ENCODE results near the gene DNM3.
A peak's percentile ranks its signal among the peaks of the same experiment; 100 is the strongest.
"Not testable (repeated sequence)": the region's sequence is repeated elsewhere in the genome, so short reads cannot be mapped to it uniquely, and the experiment has no call there.

DNM3 gene

GRCh38 chr1:172423336-172423735, 582.0 kb downstream of the DNM3 start:
- no peak for DNase-seq (ENCODE audit: low spot score)

- DNase-seq (ENCODE audit: low spot score) = no peak
Measured at GRCh38 chr1:172425339-172425738, 584.0 kb downstream of the DNM3 start.

GRCh38 chr1:172427191-172427590, 585.9 kb downstream of the DNM3 start:
- DNase-seq (ENCODE audit: low spot score) = no peak

GRCh38 chr1:172429331-172430127, 588.2 kb downstream of the DNM3 start:
- DNase-seq (ENCODE audit: low spot score) = no peak

- DNase-seq (ENCODE audit: low spot score) = no peak
Measured at GRCh38 chr1:172430128-172430454, 588.8 kb downstream of the DNM3 start.

- DNase-seq (ENCODE audit: low spot score) = no peak
Measured at GRCh38 chr1:172431204-172431603, 589.9 kb downstream of the DNM3 start.

- DNase-seq (ENCODE audit: low spot score) = no peak
Measured at GRCh38 chr1:172431721-172432192, 590.5 kb downstream of the DNM3 start.

- DNase-seq (ENCODE audit: low spot score) = not testable (repeated sequence)
Measured at GRCh38 chr1:172437183-172437582, 595.9 kb downstream of the DNM3 start.

GRCh38 chr1:172442404-172442803, 601.1 kb downstream of the DNM3 start:
- no peak for DNase-seq (ENCODE audit: low spot score)

GRCh38 chr1:172442843-172443565, 601.7 kb downstream of the DNM3 start:
- no peak for DNase-seq (ENCODE audit: low spot score)

- DNase-seq (ENCODE audit: low spot score) = peak; percentile 92
Measured at GRCh38 chr1:172443666-172444453, 602.6 kb downstream of the DNM3 start, which contains the start of gene PIGC. Gene PIGC, minus strand, starts transcription at chr1:172444069. Its CDS starts 1,447 bp downstream, at chr1:172442622.

GRCh38 chr1:172446547-172446946, 605.2 kb downstream of the DNM3 start:
- DNase-seq (ENCODE audit: low spot score) = no peak

GRCh38 chr1:172447641-172448040, 606.3 kb downstream of the DNM3 start:
- no peak for DNase-seq (ENCODE audit: low spot score)

GRCh38 chr1:172448995-172449584, 607.8 kb downstream of the DNM3 start:
- DNase-seq (ENCODE audit: low spot score) = no peak

GRCh38 chr1:172449585-172450523, 608.6 kb downstream of the DNM3 start:
- DNase-seq (ENCODE audit: low spot score) = no peak

GRCh38 chr1:172450524-172450885, 609.2 kb downstream of the DNM3 start:
- no peak for DNase-seq (ENCODE audit: low spot score)

GRCh38 chr1:172451002-172451443, 609.7 kb downstream of the DNM3 start:
- no peak for DNase-seq (ENCODE audit: low spot score)

GRCh38 chr1:172452536-172453152, 611.3 kb downstream of the DNM3 start:
- no peak for DNase-seq (ENCODE audit: low spot score)

GRCh38 chr1:172453153-172453545, 611.9 kb downstream of the DNM3 start:
- no peak for DNase-seq (ENCODE audit: low spot score)

- DNase-seq (ENCODE audit: low spot score) = no peak
Measured at GRCh38 chr1:172453607-172454006, 612.3 kb downstream of the DNM3 start.

Measured in left forelimb (tissue), 1 donor.